CD14-positive monocyte (primary cell): ENCODE results near the gene PUDP. TPM values are rescaled to one million over a fixed set of nuclear protein-coding genes. Genes with fewer than 3 reads are reported as not detected.
"Not testable (repeated sequence)": the region's sequence is repeated elsewhere in the genome, so short reads cannot be mapped to it uniquely, and the experiment has no call there.

Experiments
- DNase-seq, 3 donors: peaks; one replicate each; pipeline ENCODE4 v3.0.0-alpha.2; 2011 to 2022
- H2AFZ ChIP-seq: 2 replicates; pipeline ENCODE4 v1.6.0; 2012; ENCODE audit warnings: mild to moderate bottlenecking, low read depth, low read length, inconsistent platforms; ENCODE audit not compliant: insufficient read depth, poor library complexity, severe bottlenecking
- H3K27ac ChIP-seq, 2 donors: 1 replicate in 1 of 2; 2 replicates in 1 of 2; pipeline ENCODE4 v1.5.1; 2012 to 2013; ENCODE audit warnings: low read length in 2 of 2, control low read depth in 1 of 2, inconsistent platforms in 1 of 2, low read depth in 1 of 2, mild to moderate bottlenecking in 1 of 2
- H3K27me3 ChIP-seq, 2 donors: one replicate each; pipeline versions ENCODE4 v1.6.0 to v1.6.1; 2011 to 2013; ENCODE audit warnings: low read length in 2 of 2; ENCODE audit not compliant: control insufficient read depth in 2 of 2, insufficient read depth in 2 of 2
- H3K36me3 ChIP-seq, 2 donors: replicated peaks in 1 of 2; 1 replicate in 1 of 2; 2 replicates in 1 of 2; pipeline versions ENCODE4 v1.5.1 to v1.6.1; 2012 to 2013; ENCODE audit warnings: low read length in 2 of 2, control low read depth in 1 of 2, inconsistent platforms in 1 of 2, mild to moderate bottlenecking in 1 of 2; ENCODE audit not compliant: insufficient read depth in 2 of 2, control insufficient read depth in 1 of 2
- H3K4me1 ChIP-seq, 2 donors: 1 replicate in 1 of 2; 2 replicates in 1 of 2; pipeline versions ENCODE4 v1.5.1 to v1.6.1; 2012 to 2013; ENCODE audit warnings: low read length in 2 of 2, control low read depth in 1 of 2, inconsistent platforms in 1 of 2, mild to moderate bottlenecking in 1 of 2, moderate library complexity in 1 of 2; ENCODE audit not compliant: insufficient read depth in 2 of 2, control insufficient read depth in 1 of 2
- H3K4me2 ChIP-seq: replicated peaks from 2 replicates; pipeline ENCODE3; 2012; ENCODE audit warnings: low read length, moderate library complexity, mild to moderate bottlenecking; ENCODE audit not compliant: poor library complexity, severe bottlenecking; ENCODE audit errors: extremely low read depth
- H3K4me3 ChIP-seq, 3 experiments: fragments of 200-600 bp in 1 of 3; sonication (generic) in 1 of 3; replicated peaks in 1 of 3; 1 replicate in 2 of 3; 2 replicates in 1 of 3; pipeline ENCODE4 v1.5.1; 2011 to 2013; ENCODE audit warnings: low read length in 3 of 3, mild to moderate bottlenecking in 3 of 3, control low read depth in 2 of 3, low read depth in 2 of 3, inconsistent platforms in 1 of 3, moderate library complexity in 1 of 3
- H3K79me2 ChIP-seq: 2 replicates; pipeline ENCODE4 v1.6.0; 2012; ENCODE audit warnings: mild to moderate bottlenecking, control low read depth, inconsistent platforms, low read length, moderate library complexity; ENCODE audit not compliant: insufficient read depth
- H3K9ac ChIP-seq: 2 replicates; pipeline ENCODE4 v1.6.0; 2017; ENCODE audit warnings: low read length, mild to moderate bottlenecking; ENCODE audit not compliant: insufficient read depth, poor library complexity, severe bottlenecking
- H3K9me3 ChIP-seq, 2 donors: replicated peaks in 1 of 2; 1 replicate in 1 of 2; 2 replicates in 1 of 2; pipeline versions ENCODE4 v1.5.1 to v1.6.1; 2012 to 2013; ENCODE audit warnings: low read length in 2 of 2, control low read depth in 1 of 2; ENCODE audit not compliant: control insufficient read depth in 1 of 2, insufficient read depth in 1 of 2
- H4K20me1 ChIP-seq: 2 replicates; pipeline ENCODE4 v1.6.0; 2012; ENCODE audit warnings: mild to moderate bottlenecking, low read length, control low read depth, moderate library complexity; ENCODE audit not compliant: insufficient read depth
- H3K27ac Mint-ChIP-seq, 7 donors: one replicate each; pipeline ENCODE4 v1.8.0; 2020; ENCODE audit warnings: mild to moderate bottlenecking in 7 of 7, mixed read lengths in 7 of 7, moderate library complexity in 6 of 7, inconsistent platforms in 2 of 7
- H3K27me3 Mint-ChIP-seq, 3 donors: one replicate each; pipeline ENCODE4 v1.8.0; 2021 to 2022; ENCODE audit warnings: low read depth in 3 of 3, mild to moderate bottlenecking in 3 of 3, mixed read lengths in 3 of 3, moderate library complexity in 3 of 3, inconsistent platforms in 1 of 3
- H3K36me3 Mint-ChIP-seq, 2 donors: one replicate each; pipeline ENCODE4 v1.8.0; 2020; ENCODE audit warnings: mixed read lengths in 2 of 2, inconsistent platforms in 1 of 2, mild to moderate bottlenecking in 1 of 2
- H3K4me1 Mint-ChIP-seq: one replicate; pipeline ENCODE4 v1.8.0; 2020; ENCODE audit warnings: mild to moderate bottlenecking, mixed read lengths
- H3K4me3 Mint-ChIP-seq, 2 donors: one replicate each; pipeline ENCODE4 v1.8.0; 2020; ENCODE audit warnings: mild to moderate bottlenecking in 2 of 2, mixed read lengths in 2 of 2, moderate library complexity in 1 of 2
- H3K9me3 Mint-ChIP-seq, 7 donors: one replicate each; pipeline ENCODE4 v1.8.0; 2020 to 2022; ENCODE audit warnings: mixed read lengths in 7 of 7, mild to moderate bottlenecking in 6 of 7, moderate library complexity in 6 of 7, inconsistent platforms in 2 of 7
- WGBS: methylation state at CpG from one replicate; pipeline ENCODE4 v1.1.5; 2013; ENCODE audit warnings: missing lambda C conversion rate; ENCODE audit not compliant: insufficient coverage; 5-methylcytosine and 5-hydroxymethylcytosine counted together
- intact Hi-C, 2 donors: fragments of 100-400 bp; cut with micrococcal nuclease; formaldehyde crosslinking; loops; one replicate each; pipeline versions ENCODE4 v1.15.0 to v1.15.1; 2023
- polyA plus RNA-seq, 3 donors: library from polyadenylated mRNA; depleted of rRNA in 1 of 3; unstranded in 2 of 3; stranded (reverse) in 1 of 3; fragments of 300-500 nt in 2 of 3; fragments of >200 nt in 1 of 3; fragmentation: Illumina TruSeq in 2 of 3; gene quantifications; 1 replicate in 2 of 3; 2 replicates in 1 of 3; pipeline ENCODE4 v1.2.3, GENCODE V29; 2012 to 2021
- TF ChIP-seq, protein P1 (sequence below): fragments of 200-600 bp; IDR thresholded peaks from one replicate; pipeline ENCODE4 v1.8.0; 2022; ENCODE audit warnings: antibody characterized with exemption, mild to moderate bottlenecking

Gene PUDP
- polyA plus RNA-seq, 3 donors = 21.4 to 49.5 (median 45.4) TPM

DNA sequence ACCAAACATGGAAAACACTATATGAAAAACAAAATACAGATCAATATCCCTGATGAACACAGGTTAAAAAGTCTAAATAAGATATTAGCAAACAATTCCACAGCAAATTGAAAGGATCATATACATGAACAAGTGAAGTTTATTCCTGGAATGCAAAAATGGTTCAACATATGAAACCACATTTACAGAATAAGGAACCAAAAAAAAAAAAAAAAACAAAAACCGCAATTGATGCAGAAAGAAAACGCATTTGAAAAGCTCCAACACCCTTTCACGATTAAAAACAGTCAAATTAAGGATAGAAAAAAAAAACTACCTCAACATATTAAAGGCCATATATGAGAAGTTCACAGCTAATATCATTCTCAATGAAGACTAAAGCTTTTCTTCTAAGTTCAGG lies 45.8 kb downstream of the PUDP start:
- Mint-ChIP-seq H3K9me3 (peaks cover 0 to 1% (median 0%) of the 10 kb centered on the region in 7 donors), H3K36me3 (peaks cover 45 to 80% of the 10 kb centered on the region in 2 donors), H3K27ac (no peak overlapping the region), H3K27me3 (no peaks in the 10 kb centered on the region), H3K4me3 (no peak overlapping the region), H3K4me1 (no peaks in the 10 kb centered on the region)
- Histone ChIP-seq H3K36me3 (peaks cover 20 to 84% of the 10 kb centered on the region in 2 donors), H3K9me3 (no peaks in the 10 kb centered on the region), H3K4me2 (no peak overlapping the region), H3K4me3 (no peak overlapping the region), H4K20me1 (peaks cover 50% of the 10 kb centered on the region), H3K27ac (no peak overlapping the region), H2AFZ (no peak overlapping the region), H3K27me3 (no peaks in the 10 kb centered on the region), H3K4me1 (no peaks in the 10 kb centered on the region), H3K9ac (no peak overlapping the region), H3K79me2 (peaks cover 20% of the 10 kb centered on the region)
- WGBS = no CpG with 5 or more reads among the region's 3 CpGs
- TF ChIP-seq, protein P1, sequence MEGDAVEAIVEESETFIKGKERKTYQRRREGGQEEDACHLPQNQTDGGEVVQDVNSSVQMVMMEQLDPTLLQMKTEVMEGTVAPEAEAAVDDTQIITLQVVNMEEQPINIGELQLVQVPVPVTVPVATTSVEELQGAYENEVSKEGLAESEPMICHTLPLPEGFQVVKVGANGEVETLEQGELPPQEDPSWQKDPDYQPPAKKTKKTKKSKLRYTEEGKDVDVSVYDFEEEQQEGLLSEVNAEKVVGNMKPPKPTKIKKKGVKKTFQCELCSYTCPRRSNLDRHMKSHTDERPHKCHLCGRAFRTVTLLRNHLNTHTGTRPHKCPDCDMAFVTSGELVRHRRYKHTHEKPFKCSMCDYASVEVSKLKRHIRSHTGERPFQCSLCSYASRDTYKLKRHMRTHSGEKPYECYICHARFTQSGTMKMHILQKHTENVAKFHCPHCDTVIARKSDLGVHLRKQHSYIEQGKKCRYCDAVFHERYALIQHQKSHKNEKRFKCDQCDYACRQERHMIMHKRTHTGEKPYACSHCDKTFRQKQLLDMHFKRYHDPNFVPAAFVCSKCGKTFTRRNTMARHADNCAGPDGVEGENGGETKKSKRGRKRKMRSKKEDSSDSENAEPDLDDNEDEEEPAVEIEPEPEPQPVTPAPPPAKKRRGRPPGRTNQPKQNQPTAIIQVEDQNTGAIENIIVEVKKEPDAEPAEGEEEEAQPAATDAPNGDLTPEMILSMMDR = no peak
- intact Hi-C loops = no loop called here
- DNase-seq = no peak

DNA sequence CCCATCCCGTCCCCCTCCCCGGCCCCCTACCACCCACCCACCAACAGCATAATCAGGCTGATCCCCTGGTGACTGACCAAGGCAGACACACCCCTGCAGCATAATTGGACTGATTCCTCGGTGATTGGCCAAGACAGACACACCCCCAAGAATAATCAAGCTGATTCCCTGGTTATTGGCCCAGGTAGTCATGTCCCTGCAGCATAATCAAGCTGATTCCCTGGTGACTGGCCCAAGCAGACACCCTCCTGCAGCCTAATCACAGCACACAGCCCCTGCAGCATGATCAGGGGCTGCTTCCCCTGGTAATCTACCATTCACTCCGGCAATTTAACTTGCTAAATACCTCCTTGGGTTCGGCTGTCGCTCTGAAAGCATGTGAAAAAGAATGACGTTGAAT lies 47.9 kb downstream of the PUDP start:
- Mint-ChIP-seq H3K9me3 (peaks cover 0 to 1% (median 0%) of the 10 kb centered on the region in 7 donors), H3K4me1 (no peaks in the 10 kb centered on the region), H3K27ac (no peak overlapping the region), H3K27me3 (no peaks in the 10 kb centered on the region), H3K36me3 (peaks cover 49 to 88% of the 10 kb centered on the region in 2 donors), H3K4me3 (no peak overlapping the region)
- Histone ChIP-seq H3K4me1 (no peaks in the 10 kb centered on the region), H3K79me2 (peaks cover 17% of the 10 kb centered on the region), H4K20me1 (peaks cover 57% of the 10 kb centered on the region), H3K36me3 (peaks cover 21 to 88% of the 10 kb centered on the region in 2 donors), H2AFZ (no peak overlapping the region), H3K4me2 (no peak overlapping the region), H3K9ac (no peak overlapping the region), H3K27me3 (no peaks in the 10 kb centered on the region), H3K27ac (no peak overlapping the region), H3K4me3 (no peak overlapping the region), H3K9me3 (no peaks in the 10 kb centered on the region)
- TF ChIP-seq, protein P1 = no peak
- no peak for DNase-seq
- 100% methylated on average over 1 of the region's 7 CpGs for WGBS
- intact Hi-C loops = no loop called here

DNA sequence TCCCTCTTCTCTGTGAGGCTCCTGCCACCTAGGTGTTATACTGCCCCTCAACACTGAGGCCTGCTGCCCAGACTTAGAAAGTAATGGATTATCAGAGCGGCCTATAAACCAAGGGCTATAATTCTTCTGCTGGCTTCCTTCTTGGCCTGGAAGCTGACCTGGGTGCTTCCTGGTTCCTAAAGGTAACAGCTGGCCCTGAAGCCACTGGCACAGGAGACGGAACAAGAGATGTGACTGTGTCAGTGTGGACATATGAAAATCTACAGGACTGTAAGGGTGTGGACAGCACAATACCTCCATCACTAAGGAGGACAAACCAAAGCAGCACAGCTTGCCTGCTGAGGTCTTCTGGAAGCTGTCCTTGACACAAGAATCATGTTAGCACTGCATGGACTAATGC lies 52.3 kb downstream of the PUDP start:
- peaks cover 13% of the 10 kb centered on the region for H3K79me2 ChIP-seq
- WGBS = no CpG with 5 or more reads among the region's 2 CpGs
- H3K27me3 Mint-ChIP-seq, intact Hi-C loops, H3K27me3 ChIP-seq, H3K4me3 ChIP-seq, H3K4me3 Mint-ChIP-seq, H3K27ac Mint-ChIP-seq, H3K27ac ChIP-seq, DNase-seq, H3K9me3 ChIP-seq, H3K4me2 ChIP-seq, H3K4me1 Mint-ChIP-seq, H3K9me3 Mint-ChIP-seq, H2AFZ ChIP-seq, H3K9ac ChIP-seq: not testable (repeated sequence)
- peaks cover 4 to 13% of the 10 kb centered on the region in 2 donors for H3K4me1 ChIP-seq
- peaks cover 31 to 72% of the 10 kb centered on the region in 2 donors for H3K36me3 Mint-ChIP-seq
- peaks cover 14 to 56% of the 10 kb centered on the region in 2 donors for H3K36me3 ChIP-seq
- peaks cover 67% of the 10 kb centered on the region for H4K20me1 ChIP-seq
